H1 (cell line): ENCODE results near the gene RALGAPA1. TPM values are rescaled to one million over a fixed set of nuclear protein-coding genes. Genes with fewer than 3 reads are reported as not detected.

Source experiments
- CTCF ChIA-PET: fragments of 300-600 bp; sonication (Branson Sonifier 250); formaldehyde crosslinking; loops from one replicate; lab custom pipeline; 2021; ENCODE audit not compliant: partially characterized antibody; lab: Charles Lee
- POLR2A ChIA-PET: fragments of 300-600 bp; sonication (Branson Sonifier 250); formaldehyde crosslinking; loops from one replicate; lab custom pipeline; 2021; ENCODE audit warnings: inconsistent platforms; ENCODE audit not compliant: partially characterized antibody; lab: Charles Lee
- DNase-seq, 2 experiments: peaks; one replicate each; pipeline versions ENCODE4 v3.0.0 to v3.0.0-alpha.2; 2010 to 2022; ENCODE audit warnings: low spot score in 2 of 2, low read depth in 1 of 2, mixed read lengths in 1 of 2
- FAIRE-seq: peaks from 2 replicates; lab custom pipeline; 2011; peaks lifted over from hg19 to GRCh38; lab: Jason Lieb, UNC
- H2AFZ ChIP-seq: 2 replicates; pipeline ENCODE4 v1.8.1; 2012; ENCODE audit warnings: low read length, inconsistent platforms
- H2AK5ac ChIP-seq: 2 replicates; pipeline ENCODE4 v1.6.1; 2013; ENCODE audit warnings: low read depth, low read length
- H2BK120ac ChIP-seq: replicated peaks from 2 replicates; pipeline ENCODE3; 2013; ENCODE audit warnings: low read depth, low read length, inconsistent platforms
- H2BK12ac ChIP-seq: 2 replicates; pipeline ENCODE4 v1.6.1; 2013; ENCODE audit warnings: low read depth, low read length
- H2BK15ac ChIP-seq: 2 replicates; pipeline ENCODE4 v1.6.1; 2013; ENCODE audit warnings: low read length
- H2BK20ac ChIP-seq: 2 replicates; pipeline ENCODE4 v1.6.1; 2013; ENCODE audit warnings: low read length
- H2BK5ac ChIP-seq: 2 replicates; pipeline ENCODE4 v1.6.1; 2013; ENCODE audit warnings: low read depth, low read length
- H3K14ac ChIP-seq: 2 replicates; pipeline ENCODE4 v1.6.1; 2013; ENCODE audit warnings: inconsistent platforms; ENCODE audit not compliant: insufficient read length
- H3K18ac ChIP-seq: 2 replicates; pipeline ENCODE4 v1.6.1; 2013; ENCODE audit warnings: low read length; ENCODE audit errors: extremely low read depth
- H3K23ac ChIP-seq: 2 replicates; pipeline ENCODE4 v1.6.1; 2013; ENCODE audit warnings: inconsistent platforms; ENCODE audit not compliant: insufficient read length
- H3K23me2 ChIP-seq: 2 replicates; pipeline ENCODE4 v1.6.1; 2013; ENCODE audit warnings: low read depth, low read length
- H3K27ac ChIP-seq: 2 replicates; pipeline ENCODE4 v1.6.1; 2011; ENCODE audit warnings: low read depth, low read length, inconsistent platforms
- H3K27me3 ChIP-seq, 4 experiments: replicated peaks in 1 of 4; 1 replicate in 1 of 4; 2 replicates in 3 of 4; pipeline versions ENCODE4 v1.6.1 to v1.8.1; 2011 to 2013; ENCODE audit warnings: low read length in 3 of 4, mild to moderate bottlenecking in 3 of 4, inconsistent platforms in 2 of 4, mixed read lengths in 2 of 4, moderate library complexity in 1 of 4; ENCODE audit not compliant: control insufficient read depth in 3 of 4, insufficient read depth in 3 of 4; ENCODE audit errors: extremely low read depth in 1 of 4
- H3K36me3 ChIP-seq, 4 experiments: 2 replicates each; pipeline versions ENCODE4 v1.6.1 to v1.8.1; 2011 to 2013; ENCODE audit warnings: mild to moderate bottlenecking in 4 of 4, low read length in 3 of 4, moderate library complexity in 2 of 4, control low read depth in 1 of 4, inconsistent platforms in 1 of 4; ENCODE audit not compliant: insufficient read depth in 4 of 4, control insufficient read depth in 2 of 4
- H3K4ac ChIP-seq: replicated peaks from 2 replicates; pipeline ENCODE3; 2013; ENCODE audit warnings: low read length, low read depth, mixed read lengths, inconsistent platforms; ENCODE audit not compliant: insufficient read length
- H3K4me1 ChIP-seq, 4 experiments: replicated peaks in 1 of 4; 1 replicate in 1 of 4; 2 replicates in 3 of 4; pipeline versions ENCODE4 v1.6.1 to v1.8.1; 2011 to 2013; ENCODE audit warnings: low read length in 3 of 4, inconsistent platforms in 2 of 4, mixed read lengths in 1 of 4; ENCODE audit not compliant: insufficient read depth in 4 of 4, control insufficient read depth in 3 of 4
- H3K4me2 ChIP-seq, 2 experiments: 2 replicates each; pipeline versions ENCODE4 v1.6.1 to v1.8.1; 2011 to 2013; ENCODE audit warnings: low read depth in 2 of 2, low read length in 2 of 2, control low read depth in 1 of 2, inconsistent platforms in 1 of 2, mild to moderate bottlenecking in 1 of 2; ENCODE audit not compliant: insufficient read depth in 1 of 2
- H3K4me3 ChIP-seq, 4 experiments: fragments of 200-600, 300-600 bp in 1 of 4; sonication (generic), shearing (Covaris generic), sonication (Bioruptor Twin) in 1 of 4; 2 replicates each; pipeline versions ENCODE4 v1.5.1 to v1.8.1; 2011 to 2016; ENCODE audit warnings: low read length in 4 of 4, low read depth in 3 of 4, control low read depth in 2 of 4, inconsistent platforms in 2 of 4, mild to moderate bottlenecking in 2 of 4, mixed read lengths in 1 of 4, moderate library complexity in 1 of 4; ENCODE audit not compliant: insufficient read depth in 2 of 4; ENCODE audit errors: extremely low read depth in 1 of 4
- H3K56ac ChIP-seq: replicated peaks from 2 replicates; pipeline ENCODE3; 2013; ENCODE audit warnings: low read depth, mild to moderate bottlenecking, mixed read lengths, low read length, inconsistent platforms; ENCODE audit not compliant: insufficient read length
- H3K79me1 ChIP-seq: 2 replicates; pipeline ENCODE4 v1.6.1; 2013; ENCODE audit warnings: low read depth, low read length, control low read depth
- H3K79me2 ChIP-seq, 2 experiments: 2 replicates each; pipeline versions ENCODE4 v1.6.1 to v1.8.1; 2012 to 2013; ENCODE audit warnings: low read length in 2 of 2, mild to moderate bottlenecking in 2 of 2, inconsistent platforms in 1 of 2; ENCODE audit not compliant: insufficient read depth in 2 of 2, control insufficient read depth in 1 of 2
- H3K9ac ChIP-seq, 4 experiments: replicated peaks in 1 of 4; 1 replicate in 1 of 4; 2 replicates in 3 of 4; pipeline versions ENCODE4 v1.6.1 to v1.8.1; 2011 to 2013; ENCODE audit warnings: low read depth in 3 of 4, low read length in 3 of 4, control low read depth in 2 of 4, mild to moderate bottlenecking in 2 of 4, moderate library complexity in 2 of 4, inconsistent platforms in 1 of 4; ENCODE audit errors: extremely low read depth in 1 of 4
- H3K9me3 ChIP-seq, 2 experiments: 2 replicates each; pipeline versions ENCODE4 v1.6.1 to v1.8.1; 2012 to 2013; ENCODE audit warnings: mild to moderate bottlenecking in 2 of 2, moderate library complexity in 2 of 2, control low read depth in 1 of 2, inconsistent platforms in 1 of 2, low read depth in 1 of 2, low read length in 1 of 2, mixed read lengths in 1 of 2; ENCODE audit not compliant: insufficient read depth in 2 of 2
- H4K20me1 ChIP-seq, 2 experiments: replicated peaks in 1 of 2; 2 replicates each; pipeline versions ENCODE3 to v1.8.1; 2011 to 2013; ENCODE audit warnings: inconsistent platforms in 2 of 2, low read length in 2 of 2, mild to moderate bottlenecking in 1 of 2; ENCODE audit not compliant: insufficient read depth in 2 of 2, control insufficient read depth in 1 of 2
- H4K5ac ChIP-seq: 2 replicates; pipeline ENCODE4 v1.6.1; 2013; ENCODE audit warnings: low read length, low read depth, mixed read lengths, inconsistent platforms; ENCODE audit not compliant: insufficient read length
- H4K8ac ChIP-seq: 2 replicates; pipeline ENCODE4 v1.8.0; 2013; ENCODE audit warnings: mild to moderate bottlenecking, moderate library complexity, low read length, inconsistent platforms; ENCODE audit not compliant: insufficient read depth; ENCODE audit errors: extremely low read depth
- H4K91ac ChIP-seq: replicated peaks from 2 replicates; pipeline ENCODE3; 2013; ENCODE audit warnings: low read length, mixed read lengths, inconsistent platforms; ENCODE audit not compliant: insufficient read length
- ATF2 ChIP-seq: IDR thresholded peaks from 2 replicates; pipeline ENCODE4 v1.6.1; 2012; ENCODE audit warnings: low read length, inconsistent platforms
- BCL11A ChIP-seq, 2 experiments: IDR thresholded peaks; one replicate each; pipeline ENCODE4 v1.6.1; 2011; ENCODE audit warnings: low read depth in 2 of 2, low read length in 2 of 2, mild to moderate bottlenecking in 2 of 2
- CEBPB ChIP-seq: IDR thresholded peaks from 2 replicates; pipeline ENCODE4 v1.6.1; 2012; ENCODE audit warnings: low read depth, low read length
- CREB1 ChIP-seq: IDR thresholded peaks from 2 replicates; pipeline ENCODE4 v1.6.1; 2012; ENCODE audit warnings: inconsistent platforms
- CTBP2 ChIP-seq: IDR thresholded peaks from 2 replicates; pipeline ENCODE4 v1.7.0; 2011; ENCODE audit warnings: borderline replicate concordance, mild to moderate bottlenecking, moderate library complexity, mixed read lengths, low read length; ENCODE audit not compliant: insufficient read depth, insufficient read length
- HDAC2 ChIP-seq, 2 experiments: fragments of 300-600 bp in 1 of 2; sonication (generic) in 1 of 2; IDR thresholded peaks; 2 replicates each; pipeline ENCODE4 v1.6.1; 2011 to 2012; ENCODE audit warnings: low read depth in 2 of 2, low read length in 2 of 2, mild to moderate bottlenecking in 2 of 2, moderate library complexity in 2 of 2, borderline replicate concordance in 1 of 2, inconsistent platforms in 1 of 2
- MAX ChIP-seq: IDR thresholded peaks from 2 replicates; pipeline ENCODE4 v1.6.1; 2012; ENCODE audit warnings: inconsistent platforms
- NRF1 ChIP-seq: IDR thresholded peaks from 2 replicates; pipeline ENCODE4 v1.6.1; 2011; ENCODE audit warnings: mild to moderate bottlenecking, low read depth, low read length, improper control_type of control experiment
- PHF8 ChIP-seq: fragments of 200-600 bp; sonication (generic); conservative IDR thresholded peaks from 2 replicates; pipeline ENCODE4 v1.7.1; 2012; ENCODE audit warnings: low read depth, mild to moderate bottlenecking, inconsistent platforms, low read length, moderate library complexity
- TCF12 ChIP-seq: IDR thresholded peaks from 2 replicates; pipeline ENCODE4 v1.6.1; 2011; ENCODE audit warnings: low read depth, mild to moderate bottlenecking, low read length
- YY1 ChIP-seq: IDR thresholded peaks from 2 replicates; pipeline ENCODE4 v1.6.1; 2011; ENCODE audit warnings: low read depth, mild to moderate bottlenecking, low read length
- WGBS, 2 experiments: shearing (Covaris generic) in 1 of 2; methylation state at CpG; one replicate each; pipeline versions ENCODE4 v1.1.6 to v1.1.7; 2013 to 2015; ENCODE audit warnings: low lambda C conversion rate in 2 of 2, mixed read lengths in 2 of 2, inconsistent platforms in 1 of 2, low coverage in 1 of 2, missing lambda C conversion rate in 1 of 2; ENCODE audit not compliant: insufficient replicate concordance in 2 of 2, insufficient coverage in 1 of 2, insufficient read length in 1 of 2; ENCODE audit errors: extremely low coverage in 1 of 2, missing lambda C conversion rate in 1 of 2; 5-methylcytosine and 5-hydroxymethylcytosine counted together
- polyA plus RNA-seq, 7 experiments: library from polyadenylated mRNA; depleted of rRNA in 3 of 7; stranded (reverse) in 5 of 7; unstranded in 2 of 7; fragments of >200 nt in 5 of 7; fragments of 200-250 nt in 2 of 7; gene quantifications; 1 replicate in 5 of 7; 2 replicates in 1 of 7; 4 replicates in 1 of 7; pipeline versions ENCODE4 v1.2.1 to v1.2.3, GENCODE V29; 2011 to 2013; ENCODE audit warnings: missing spikeins in 2 of 7, mixed read lengths in 2 of 7
- total RNA-seq: library from RNA; stranded (reverse); fragmentation: NEBNext Ultra II Directional; extraction: Animal tissue kit (Norgen Biotek cat#: 25700); gene quantifications from 2 replicates; pipeline ENCODE4 v1.2.1, GENCODE V29; 2021

Gene RALGAPA1
- total and polyA plus RNA-seq, 2 of the 8 experiments (the other 6 are each of a cell fraction or from before 2014, with no cell fraction given): 4.2 to 26.7 TPM

- no peak overlapping the region for H2BK20ac ChIP-seq
- FAIRE-seq (no peak), DNase-seq (no peak)
- no peak overlapping the region for H2BK5ac ChIP-seq
- no peak overlapping the region for H3K9ac ChIP-seq
- no peak overlapping the region for H3K27ac ChIP-seq
- no peak overlapping the region for H3K4me3 ChIP-seq
- POLR2A ChIA-PET: interaction anchor here (0.7 to 1.6 kb wide), 2 partner anchors 8 to 478 kb away, joined by 3 to 4 read pairs; no protein-coding TSS in a partner anchor
- H2AFZ ChIP-seq: no peak overlapping the region
- H2BK15ac ChIP-seq: no peak overlapping the region
- 94% methylated on average over 5 of the region's 6 CpGs; no CpG with 5 or more reads in 1 of the 2 experiments for WGBS, 2 experiments
- no peak overlapping the region for H3K14ac ChIP-seq
- H3K23ac ChIP-seq: no peak overlapping the region
- H4K8ac ChIP-seq: no peak overlapping the region
- H4K5ac ChIP-seq: no peak overlapping the region
- CTCF ChIA-PET: interaction anchor here (1.1 to 1.8 kb wide), 5 partner anchors 10 to 23 kb away, joined by 3 to 8 read pairs (median 4); no protein-coding TSS in a partner anchor
- H4K20me1 ChIP-seq: no peaks in the 10 kb centered on the region
- no peaks in the 10 kb centered on the region for H3K9me3 ChIP-seq
- H3K56ac ChIP-seq: no peak overlapping the region
- H3K4ac ChIP-seq: no peak overlapping the region
- H3K4me2 ChIP-seq: no peak overlapping the region
- no peaks in the 10 kb centered on the region for H3K79me1 ChIP-seq
- H2AK5ac ChIP-seq: no peak overlapping the region
- no peak overlapping the region for H4K91ac ChIP-seq
- H3K23me2 ChIP-seq: no peaks in the 10 kb centered on the region
- no peaks in the 10 kb centered on the region for H3K4me1 ChIP-seq
- H3K36me3 ChIP-seq: no peaks in the 10 kb centered on the region
- H3K79me2 ChIP-seq: peaks cover 0 to 39% of the 10 kb centered on the region in 2 experiments; a peak in 2 of 4 replicates
- no peak overlapping the region for H2BK12ac ChIP-seq
- no peak overlapping the region for H3K18ac ChIP-seq
- no peak overlapping the region for H2BK120ac ChIP-seq
- H3K27me3 ChIP-seq: no peaks in the 10 kb centered on the region
- TF ChIP-seq BCL11A (IDR thresholded peaks at IDR 0.05; ENCODE audit: low read depth in 2 of 2, low read length in 2 of 2) (no peak), ATF2 (no peak), HDAC2 (IDR thresholded peaks at IDR 0.05; ENCODE audit: borderline replicate concordance in 1 of 2, low read depth in 2 of 2, low read length in 2 of 2) (no peak), YY1 (no peak), NRF1 (no peak), CREB1 (no peak), CEBPB (no peak), MAX (no peak), CTBP2 (no peak), TCF12 (no peak), PHF8 (no peak)
Observed at GRCh38 chr14:35797796-35798195, 11.3 kb downstream of the RALGAPA1 start.
